Stimulated activated CD8-positive, alpha-beta memory T cell treated with anti-CD3 and anti-CD28 coated beads, Interleukin-2, amount 100 ng/mL, for 48 hours (primary cell): ENCODE measurements around the gene ZNF775.

ENCODE experiments used
- DNase-seq, 2 donors: peaks; one replicate each; pipeline ENCODE4 v3.0.0-alpha.2; 2020; ENCODE audit warnings: low read depth in 2 of 2

Gene ZNF775

DNA sequence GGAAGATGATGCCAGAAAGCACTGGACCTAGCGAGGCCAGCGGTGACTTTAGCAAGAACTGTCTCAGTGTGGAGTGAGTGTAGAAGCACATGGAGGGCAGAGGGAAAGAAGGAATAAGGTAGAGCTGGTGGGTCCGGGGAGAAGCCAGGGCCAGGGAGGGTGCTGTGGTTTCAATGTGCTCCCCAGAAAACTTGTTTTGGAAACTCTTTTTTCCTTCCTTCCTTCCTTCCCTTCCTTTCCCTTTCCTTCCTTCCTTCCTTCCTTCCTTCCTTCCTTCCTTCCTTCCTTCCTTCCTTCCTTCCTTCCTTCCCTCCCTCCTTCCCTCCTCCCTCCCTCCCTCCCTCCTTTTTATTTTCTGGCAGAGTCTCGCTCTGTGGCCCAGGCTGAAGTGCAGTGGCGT is 32.2 kb upstream of the ZNF775 start:
- no peak for DNase-seq

DNA sequence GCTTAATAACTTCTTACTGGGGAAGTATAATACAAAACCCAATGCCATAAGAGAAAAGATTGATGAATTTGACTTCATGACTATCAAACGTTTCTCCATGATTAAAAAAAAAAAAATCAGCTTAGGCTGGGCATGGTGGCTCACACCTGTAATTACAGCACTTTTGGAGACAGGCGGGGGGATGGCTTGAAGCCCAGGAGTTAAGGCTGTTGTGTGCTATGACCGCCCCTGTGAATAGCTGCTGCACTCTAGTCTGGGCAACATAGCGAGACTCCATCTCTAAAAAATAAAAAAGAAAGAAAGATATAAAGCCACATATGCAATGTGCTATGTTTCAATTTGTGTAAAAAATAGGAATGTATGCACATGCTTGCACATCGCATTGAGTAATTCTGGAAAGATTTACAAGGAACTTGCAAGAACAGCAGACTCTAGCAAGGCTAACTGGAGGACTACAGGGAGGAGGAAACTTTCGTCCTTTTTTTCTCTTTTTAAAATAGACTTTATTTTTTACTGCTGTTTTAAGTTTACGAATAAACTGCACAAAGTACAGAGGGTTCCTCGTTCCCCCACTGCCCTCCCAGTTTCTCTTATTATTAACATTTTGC is 27.4 kb upstream of the ZNF775 start:
- DNase-seq = no peak

DNA sequence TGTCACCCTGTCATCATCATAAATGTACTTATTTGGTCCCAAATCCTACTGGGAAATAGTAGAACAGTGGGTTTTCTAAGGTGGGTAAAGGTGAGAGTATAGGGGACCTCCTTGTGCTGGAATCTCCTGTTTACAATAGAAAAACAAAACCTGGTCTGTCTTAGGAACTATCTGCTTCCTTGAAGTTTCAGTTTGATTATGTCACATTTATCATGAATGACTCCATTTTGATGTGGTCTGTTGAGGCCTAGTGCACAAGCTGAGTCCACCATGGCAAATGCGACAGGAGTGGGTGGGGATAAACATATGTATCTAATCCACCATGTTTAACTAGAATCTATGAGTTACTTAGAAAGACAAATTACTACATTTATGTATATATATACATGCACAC is 23.5 kb upstream of the ZNF775 start:
- DNase-seq = no peak

DNA sequence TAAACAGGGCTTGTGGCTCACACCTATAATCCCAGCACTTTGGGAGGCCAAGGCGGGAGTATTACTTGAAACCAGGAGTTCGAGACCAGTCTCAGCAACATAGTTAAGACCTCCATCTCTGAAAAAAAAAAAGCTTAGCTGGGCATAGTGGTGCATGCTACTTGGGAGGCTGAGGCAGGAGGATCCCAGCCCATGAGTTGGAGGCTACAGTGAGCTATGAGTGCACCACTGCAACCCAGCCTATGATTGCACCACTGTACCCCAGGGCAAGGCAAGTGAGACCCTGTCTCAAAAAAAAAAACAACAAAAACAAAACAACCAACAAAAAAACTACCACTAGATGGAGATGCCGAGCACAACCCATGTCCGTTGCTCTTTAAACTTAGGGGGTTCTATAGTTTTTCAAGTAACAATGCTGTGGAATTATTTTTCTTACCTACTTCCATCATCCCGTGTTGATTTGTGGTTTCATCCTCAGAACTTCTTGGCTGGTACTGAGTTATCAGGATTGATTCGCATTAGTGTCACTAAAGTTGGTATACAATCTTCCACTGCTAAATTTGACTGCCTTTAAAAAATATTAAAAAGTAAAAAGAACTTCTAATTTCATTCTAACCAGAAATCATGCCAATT is 22.7 kb upstream of the ZNF775 start:
- DNase-seq = no peak

DNA sequence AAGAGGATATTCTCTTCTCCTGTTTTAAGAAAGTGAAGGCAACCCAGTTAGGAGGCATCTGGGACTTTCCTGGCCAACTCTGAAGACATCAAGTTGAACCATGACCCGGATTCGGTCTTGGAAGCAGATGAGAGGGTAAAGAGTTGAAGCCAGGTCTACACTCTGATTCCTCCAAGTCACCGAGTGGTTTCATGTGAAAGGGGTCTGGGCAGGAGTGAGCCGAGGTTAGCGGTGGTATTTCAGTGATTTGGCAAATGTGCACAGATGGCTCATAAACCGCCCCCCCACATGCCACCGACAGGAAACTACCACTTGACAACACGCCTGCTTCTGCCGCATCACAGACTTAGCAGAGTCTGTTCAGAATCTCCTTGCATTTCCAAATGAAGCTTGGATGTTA is 21.9 kb upstream of the ZNF775 start:
- DNase-seq = peak; percentile 35 to 49

DNA sequence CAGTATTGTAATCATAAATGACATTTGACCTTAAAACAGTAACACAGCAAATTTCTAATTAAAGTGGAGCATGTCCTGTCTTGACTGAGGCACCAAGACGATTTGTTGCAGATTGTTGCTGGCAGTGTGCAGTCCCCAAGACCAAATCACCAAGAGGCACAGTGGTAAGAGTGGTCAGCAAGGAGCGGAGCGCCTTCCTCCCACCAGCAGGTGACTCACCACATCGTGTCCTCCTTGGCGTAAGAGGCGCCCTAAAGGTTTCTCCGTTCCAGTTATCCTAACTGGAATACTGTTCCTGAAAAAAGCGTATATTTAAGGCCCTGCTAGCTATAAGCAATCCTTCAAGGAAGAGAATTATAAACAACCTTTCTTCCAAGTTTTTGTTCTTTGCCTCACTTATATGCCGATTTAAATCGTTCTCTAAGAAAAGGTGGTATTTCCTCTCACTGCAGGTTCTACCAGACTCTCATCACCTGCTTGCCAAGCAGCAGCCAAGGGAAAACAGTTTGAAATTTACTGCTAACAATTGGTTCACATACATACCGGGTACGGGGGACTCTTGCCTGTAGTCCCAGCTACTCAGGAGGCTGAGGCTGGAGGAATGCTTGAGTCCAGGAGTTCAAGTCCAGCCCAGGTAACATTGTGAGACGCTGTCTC is 21.2 kb upstream of the ZNF775 start:
- no peak for DNase-seq

DNA sequence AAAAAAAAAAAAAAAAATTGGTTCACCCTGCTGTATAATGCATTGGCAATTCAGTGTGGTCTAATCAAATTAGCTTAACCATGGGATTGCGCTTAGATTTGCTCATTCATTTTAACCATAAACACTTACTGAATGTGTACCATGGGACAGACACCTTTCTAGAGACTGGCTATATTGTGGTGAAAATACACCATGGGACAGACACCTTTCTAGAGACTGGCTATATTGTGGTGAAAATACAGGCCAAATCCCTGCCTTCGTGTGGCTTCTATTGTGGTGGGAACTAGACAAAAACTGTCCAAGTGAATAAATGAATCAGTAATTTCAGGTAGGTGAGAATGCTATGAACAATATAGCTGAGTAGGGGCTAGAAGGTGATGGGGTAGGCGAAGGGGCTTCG is 20.7 kb upstream of the ZNF775 start:
- no peak for DNase-seq

DNA sequence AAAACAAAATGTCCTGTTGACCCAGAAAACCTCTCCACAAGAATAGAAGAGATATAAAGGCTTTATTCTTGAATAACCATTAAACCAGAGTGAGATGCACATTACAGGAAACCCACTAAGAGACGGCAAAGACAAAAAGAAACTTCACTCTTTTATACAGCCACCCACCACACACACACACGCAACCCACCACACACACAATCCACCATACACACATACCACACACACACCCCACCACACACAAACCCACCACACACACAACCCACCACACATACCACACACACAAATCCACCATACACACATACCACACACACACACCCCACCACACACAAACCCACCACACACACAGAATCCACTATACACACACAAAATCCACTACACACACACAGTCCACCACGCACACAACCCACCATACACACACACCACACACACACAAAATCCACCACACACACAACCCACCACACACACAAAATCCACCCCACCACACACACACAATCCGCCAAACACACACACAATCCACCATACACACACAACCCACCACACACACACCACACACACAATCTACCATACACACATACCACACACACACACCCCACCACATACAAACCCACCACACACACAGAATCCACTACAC is 20.0 kb upstream of the ZNF775 start:
- no peak for DNase-seq

DNA sequence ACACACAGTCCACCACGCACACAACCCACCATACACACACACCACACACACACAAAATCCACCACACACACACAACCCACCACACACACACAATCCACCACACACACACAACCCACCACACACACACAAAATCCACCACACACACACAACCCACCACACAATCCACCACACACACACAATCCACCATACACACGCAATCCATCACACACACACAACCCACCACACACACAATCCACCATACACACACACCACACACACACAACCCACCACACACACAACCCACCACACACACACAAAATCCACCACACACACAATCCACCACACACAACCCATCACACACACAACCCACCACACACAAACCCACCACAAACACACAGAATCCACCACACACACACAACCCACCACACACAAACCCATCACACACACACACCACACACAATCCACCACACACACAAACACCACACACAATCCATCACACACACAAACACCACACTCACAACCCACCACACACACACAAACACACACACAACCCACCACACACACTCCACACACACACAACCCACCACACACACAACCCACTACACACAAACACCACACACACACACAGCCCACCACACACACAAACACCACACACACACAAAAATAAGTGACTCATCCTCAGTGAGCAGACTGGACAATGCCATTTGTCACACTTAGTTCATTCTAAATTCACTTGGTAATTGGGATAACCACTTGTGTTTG is 19.3 kb upstream of the ZNF775 start:
- no peak for DNase-seq

DNA sequence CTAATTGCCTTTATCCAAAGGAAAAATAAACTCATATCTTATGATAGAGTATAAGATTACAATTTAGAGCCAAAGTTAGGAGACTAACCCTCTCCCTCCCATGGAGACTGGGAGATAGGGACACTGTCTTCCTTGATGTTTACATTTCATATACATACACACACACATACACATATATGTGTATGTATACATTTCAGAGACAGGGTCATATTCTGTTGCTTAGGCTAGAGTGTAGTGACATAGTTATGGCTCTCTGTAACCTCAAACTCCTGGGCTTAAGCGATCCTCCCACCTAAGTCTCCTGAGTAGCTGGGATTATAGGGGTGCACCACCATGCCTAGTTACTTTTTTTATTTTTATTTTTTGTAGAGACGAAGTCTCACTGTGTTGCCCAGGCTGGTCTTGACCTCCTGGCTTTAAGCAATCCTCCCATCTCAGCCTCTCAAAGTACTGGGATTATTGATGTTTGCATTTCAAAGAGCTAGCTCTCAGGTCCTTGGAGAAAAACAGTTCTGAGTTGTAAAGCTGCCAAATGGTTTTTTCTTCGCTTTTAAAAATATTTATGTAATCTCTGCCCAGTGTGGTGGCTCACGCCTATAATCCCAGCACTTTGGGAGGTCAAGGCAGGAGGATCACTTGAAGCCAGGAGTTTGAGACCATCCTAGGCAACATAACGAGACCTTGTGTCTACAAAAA is 18.6 kb upstream of the ZNF775 start:
- DNase-seq = no peak

DNA sequence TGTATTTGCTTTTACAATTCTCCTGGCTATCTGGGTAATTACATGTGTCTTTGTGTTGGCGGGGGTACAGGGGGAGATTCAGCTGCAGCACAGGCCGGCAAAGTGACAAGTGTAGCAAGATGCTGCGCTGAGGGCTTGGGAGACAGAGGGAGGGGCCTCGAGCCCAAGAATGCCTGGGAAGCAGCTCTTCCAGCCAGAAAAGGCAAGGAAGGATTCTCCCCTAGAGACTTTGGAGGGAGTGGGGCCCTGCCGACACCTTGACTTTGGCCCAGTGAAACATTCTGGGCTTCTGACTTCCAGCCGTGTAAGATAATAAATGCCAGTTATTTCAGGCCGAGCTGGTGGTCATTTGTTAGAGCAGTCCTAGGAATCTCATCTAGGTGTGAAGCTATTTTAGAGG is 17.7 kb upstream of the ZNF775 start:
- no peak for DNase-seq

DNA sequence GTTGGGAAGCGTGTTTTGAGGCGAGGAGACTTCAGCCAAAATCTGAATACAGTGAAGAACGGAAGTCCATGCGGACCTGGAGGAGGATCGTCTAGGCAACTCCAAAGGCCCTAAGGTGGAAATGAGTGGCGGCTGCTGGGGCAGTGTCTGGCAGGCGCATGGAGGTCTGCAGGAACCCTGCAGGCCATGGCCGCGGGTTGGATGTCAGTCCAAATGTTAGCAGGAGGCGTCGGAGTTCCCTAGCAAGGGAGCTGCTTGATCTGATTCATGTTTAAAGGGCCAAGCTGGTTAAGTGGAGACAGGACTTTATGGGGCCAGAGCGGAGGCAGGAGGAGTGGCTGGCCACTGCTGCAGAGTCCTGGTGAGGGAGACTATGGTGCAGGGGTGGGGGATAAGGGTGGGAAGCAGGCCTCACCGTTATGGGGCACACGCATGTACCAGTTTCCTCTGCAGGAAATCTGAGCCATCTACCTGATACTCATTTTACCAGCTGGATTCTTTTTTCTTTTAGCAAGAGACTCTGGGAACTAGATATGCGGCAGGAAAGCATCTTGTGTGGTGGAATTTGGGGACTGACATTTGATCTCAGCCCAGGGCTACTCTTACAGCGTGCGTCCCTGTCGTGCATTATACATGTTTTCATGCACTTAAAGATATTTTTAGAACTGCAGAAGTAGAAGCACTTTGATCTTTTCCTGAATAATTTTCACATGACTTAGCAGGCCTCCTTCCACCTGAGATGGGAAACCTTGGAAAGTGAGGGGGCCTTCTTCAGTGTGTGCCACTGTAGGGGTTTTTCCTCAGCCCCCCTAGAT is 17.1 kb upstream of the ZNF775 start:
- no peak for DNase-seq

DNA sequence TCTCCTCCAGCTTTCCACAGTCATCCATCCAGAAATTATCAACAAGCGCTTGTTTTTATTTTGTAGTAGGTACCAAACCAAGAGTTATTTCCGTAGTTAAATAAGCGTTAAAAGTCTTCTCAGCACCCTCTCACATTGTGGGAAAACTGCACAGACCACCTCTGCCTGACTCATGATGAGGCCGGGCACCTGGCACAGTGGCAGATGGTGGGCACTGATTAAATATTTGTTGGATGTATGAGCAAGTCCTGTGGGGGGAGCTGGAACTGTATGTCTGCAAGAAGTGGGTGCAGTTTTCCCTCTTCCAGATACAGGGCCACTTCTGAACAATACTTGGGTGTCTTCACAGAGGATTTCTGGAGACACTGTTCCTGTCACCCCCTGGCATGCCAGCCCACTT is 15.8 kb upstream of the ZNF775 start:
- DNase-seq = no peak

DNA sequence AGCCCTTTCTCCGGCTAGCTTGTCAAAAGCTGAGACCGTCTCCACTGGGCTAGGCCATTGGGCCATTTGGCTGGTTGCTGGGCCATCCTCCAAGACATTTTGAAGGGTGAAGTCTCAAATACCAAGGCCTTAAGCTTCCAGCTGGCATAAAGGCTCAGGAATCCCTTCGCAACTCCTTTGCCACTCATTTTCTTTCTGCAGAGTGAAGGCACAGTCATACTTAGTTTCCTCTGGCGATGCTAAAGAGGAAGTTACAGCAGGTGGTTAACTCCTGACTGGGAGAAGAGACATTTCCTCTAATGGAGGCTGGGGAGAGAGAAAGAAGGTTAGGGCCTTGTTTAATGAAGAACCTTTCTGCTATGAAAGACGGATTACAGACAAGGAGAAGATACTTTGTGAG is 15.3 kb upstream of the ZNF775 start:
- DNase-seq = no peak

DNA sequence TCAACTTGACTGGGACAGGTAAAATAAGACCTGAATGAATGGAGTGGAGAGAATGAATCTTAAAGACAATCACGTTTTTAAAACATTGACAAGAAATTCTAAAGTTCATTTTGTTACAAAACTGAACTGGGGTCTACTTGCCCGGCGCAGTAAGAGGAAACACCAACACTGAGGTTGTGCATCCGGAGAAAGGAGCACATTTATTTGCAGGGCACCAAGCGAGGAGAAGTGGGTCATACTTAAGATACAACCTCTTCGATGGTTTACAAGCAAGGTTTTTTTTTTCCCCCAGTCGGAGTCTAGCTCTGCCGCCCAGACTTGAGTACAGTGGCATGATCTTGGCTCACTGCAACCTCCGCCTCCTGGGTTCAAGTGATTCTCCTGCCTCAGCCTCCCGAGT is 13.9 kb upstream of the ZNF775 start:
- no peak for DNase-seq

DNA sequence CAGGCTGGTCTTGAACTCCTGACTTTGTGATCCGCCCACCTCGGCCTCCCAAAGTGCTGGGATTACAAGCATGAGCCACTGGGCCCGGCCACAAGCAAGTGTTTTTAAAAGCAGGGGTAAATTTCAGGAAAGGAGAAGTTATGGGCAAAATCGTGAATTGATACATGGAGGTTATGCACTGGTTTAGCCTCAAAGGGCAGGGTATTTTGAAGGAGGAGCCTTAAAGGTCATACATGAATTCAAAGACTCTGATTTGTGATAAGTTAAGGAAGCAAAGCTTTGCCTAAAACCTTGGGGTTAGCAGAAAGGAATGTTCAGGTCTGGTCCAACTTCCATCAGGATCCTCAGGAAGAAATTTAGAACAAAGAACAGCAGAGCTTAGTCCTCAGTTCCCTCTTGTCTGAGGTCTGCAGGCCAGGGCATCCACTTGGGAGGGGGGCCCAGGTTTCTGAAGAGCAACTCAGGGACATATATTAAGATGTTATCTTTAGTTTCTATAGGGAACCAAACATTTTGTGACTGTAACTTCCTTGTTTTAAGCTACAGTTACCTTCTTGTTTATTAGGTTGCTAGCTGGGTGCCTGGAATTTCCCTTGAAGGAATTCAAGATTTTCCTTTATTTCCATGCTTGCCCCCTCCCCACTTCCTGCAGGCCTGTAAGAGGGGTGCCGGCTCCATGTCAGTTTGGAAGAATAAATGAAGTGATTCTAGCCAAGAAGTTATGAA is 13.3 kb upstream of the ZNF775 start:
- DNase-seq = no peak

DNA sequence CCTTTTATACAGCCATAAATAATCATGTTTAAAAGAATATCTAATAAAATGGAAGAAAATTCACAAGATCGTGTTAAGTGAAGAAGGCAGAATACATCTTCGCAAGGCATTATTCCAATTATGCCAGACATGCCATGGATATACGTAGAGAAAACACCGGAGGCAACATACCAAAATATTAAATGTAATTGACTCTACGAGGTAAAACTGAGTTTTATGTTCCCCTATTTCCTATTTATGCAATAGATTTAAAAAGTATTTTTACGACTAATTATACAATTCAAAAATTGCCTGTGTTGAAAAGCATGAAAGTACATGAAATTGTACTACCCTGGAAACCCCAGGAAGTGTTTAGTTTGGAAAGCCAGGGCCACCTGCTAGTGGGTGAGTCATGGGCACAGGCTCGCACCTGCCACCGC is 11.4 kb upstream of the ZNF775 start:
- DNase-seq = no peak

DNA sequence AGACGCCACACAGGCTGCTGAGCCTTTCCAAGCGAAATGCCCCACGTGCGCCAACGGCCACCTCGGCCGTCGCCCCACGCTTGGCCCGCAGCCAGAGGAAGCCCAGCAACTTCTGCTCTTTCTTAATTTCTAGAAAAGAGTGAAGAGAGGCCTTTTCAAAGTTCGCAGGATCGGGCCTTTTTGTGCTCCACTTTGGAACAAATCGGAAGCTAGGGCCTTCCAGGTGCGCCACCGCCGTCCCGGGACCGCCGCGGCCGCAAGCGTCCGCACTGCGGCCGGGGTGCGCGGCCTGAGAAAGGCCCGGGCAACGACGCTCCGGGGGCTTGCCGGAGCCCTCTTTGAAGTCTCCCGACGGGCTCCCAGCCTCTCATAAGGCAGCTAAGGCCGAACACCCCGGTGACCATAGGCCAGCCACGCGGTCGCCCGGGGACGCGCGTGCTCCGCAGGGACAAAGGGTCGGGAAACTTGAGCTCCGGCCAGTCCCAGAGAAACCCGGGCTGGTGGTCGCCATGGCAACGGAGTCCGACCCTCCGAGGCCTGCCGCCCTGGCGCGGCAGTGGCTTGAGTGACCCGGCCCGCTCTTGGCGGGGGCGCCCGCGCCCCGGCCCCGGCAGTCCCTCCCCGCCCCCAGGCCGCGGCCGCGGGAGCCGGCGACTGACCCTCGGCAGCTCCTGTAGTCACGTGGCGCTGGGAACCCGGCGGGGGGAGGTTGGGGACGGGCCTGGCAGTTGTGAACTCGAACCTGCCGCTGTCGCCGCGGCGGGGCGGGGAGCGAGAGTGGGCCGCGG is 10.8 kb upstream of the ZNF775 start, which contains the start of gene REPIN1:
Gene REPIN1, plus strand, starts transcription at position 727 of the 788 bp plus-strand sequence. CDS start 890 bp downstream, outside the sequence.
- DNase-seq = peak; percentile 66 to 78
